Activated CD4-positive, alpha-beta memory T cell treated with anti-CD3 and anti-CD28 coated beads for 36 hours (primary cell): ENCODE measurements around the gene GUCY2C. TPM values are rescaled to one million over a fixed set of nuclear protein-coding genes. Genes with fewer than 3 reads are reported as not detected.

ENCODE experiments used
- CTCF ChIA-PET: fragments of 350-600 bp; sonication (Branson Sonifier 250); formaldehyde crosslinking; loops from one replicate; lab custom pipeline; 2021; ENCODE audit warnings: antibody characterized with exemption, inconsistent platforms; lab: Charles Lee
- POLR2A ChIA-PET: fragments of 350-600 bp; sonication (Branson Sonifier 250); formaldehyde crosslinking; loops from one replicate; lab custom pipeline; 2021; ENCODE audit warnings: antibody characterized with exemption; lab: Charles Lee
- DNase-seq: peaks from one replicate; pipeline ENCODE4 v3.0.0-alpha.2; 2020
- H3K27ac Mint-ChIP-seq: one replicate; pipeline ENCODE4 v1.8.0; 2021; ENCODE audit warnings: mixed read lengths
- H3K27me3 Mint-ChIP-seq: one replicate; pipeline ENCODE4 v1.8.0; 2021; ENCODE audit warnings: mixed read lengths
- H3K36me3 Mint-ChIP-seq: one replicate; pipeline ENCODE4 v1.8.0; 2021; ENCODE audit warnings: mixed read lengths
- H3K4me1 Mint-ChIP-seq: one replicate; pipeline ENCODE4 v1.8.0; 2021; ENCODE audit warnings: low read depth, mixed read lengths
- H3K4me3 Mint-ChIP-seq: one replicate; pipeline ENCODE4 v1.8.0; 2021; ENCODE audit warnings: mild to moderate bottlenecking, mixed read lengths
- H3K9me3 Mint-ChIP-seq: one replicate; pipeline ENCODE4 v1.8.0; 2021; ENCODE audit warnings: mixed read lengths
- intact Hi-C: fragments of 100-400 bp; cut with micrococcal nuclease; formaldehyde crosslinking; loops from one replicate; pipeline ENCODE4 v1.15.1; 2023
- total RNA-seq, 2 experiments: library from RNA; stranded (reverse); gene quantifications; one replicate each; pipeline ENCODE4 v1.2.3, GENCODE V29; 2021

The GUCY2C gene
- total RNA-seq, 2 experiments from 2014 or later, result not detected

DNA sequence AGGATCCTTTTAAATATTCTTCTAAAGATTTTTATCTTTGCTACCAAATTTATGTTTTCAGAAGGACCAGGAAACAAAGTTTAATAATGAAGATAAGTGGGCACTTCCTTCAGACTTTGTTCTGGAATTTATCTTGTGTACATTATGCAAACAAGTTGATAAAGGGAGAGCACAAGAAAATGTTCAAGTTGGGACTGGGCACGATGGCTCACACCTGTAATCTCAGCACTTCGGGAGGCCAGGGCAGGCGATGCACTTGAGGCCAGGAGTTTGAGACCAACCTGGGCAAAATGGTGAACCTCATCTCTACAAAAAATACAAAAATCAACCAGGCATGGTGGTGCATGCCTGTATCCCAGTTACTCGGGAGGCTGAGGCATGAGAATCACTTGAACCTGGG lies 133.4 kb downstream of the GUCY2C start:
- Mint-ChIP-seq H3K4me3 (no peak overlapping the region), H3K27me3 (peaks cover 18% of the 10 kb centered on the region), H3K4me1 (peaks cover 4% of the 10 kb centered on the region), H3K27ac (no peak overlapping the region), H3K36me3 (no peaks in the 10 kb centered on the region), H3K9me3 (no peaks in the 10 kb centered on the region)
- intact Hi-C loops, result no loop called here
- no peak for DNase-seq
- POLR2A ChIA-PET, result no interaction called here
- CTCF ChIA-PET, result no interaction called here

Other genes with a start within 250 kb of the GUCY2C start
- gene PLBD1, start 128.7 kb downstream of the GUCY2C start, total RNA-seq, result not detected
- 100 to 1,000 TPM; 131 to 134 TPM for gene WBP11, start 106.9 kb upstream of the GUCY2C start, total RNA-seq
- gene C12orf60, start 107.1 kb upstream of the GUCY2C start, total RNA-seq, result 1 to 10 TPM; 3.3 to 3.4 TPM
- gene SMCO3, start 117.6 kb upstream of the GUCY2C start, total RNA-seq, result not detected
- not detected for gene ART4, start 146.9 kb upstream of the GUCY2C start, total RNA-seq
- gene MGP, start 189.3 kb upstream of the GUCY2C start, total RNA-seq, result not detected
- 1 to 10 TPM; 1.5 to 2.5 TPM for gene ERP27, start 241.9 kb upstream of the GUCY2C start, total RNA-seq